HG03095 (cell line): Measurements from ENCODE around the gene LIPE.
"Not testable (repeated sequence)": the region's sequence is repeated elsewhere in the genome, so short reads cannot be mapped to it uniquely, and the experiment has no call there.

Experiments
- ATAC-seq: cut with Tn5 transposase; IDR thresholded peaks from one replicate; pipeline ENCODE4 v1.9.1; 2021; ENCODE audit warnings: moderate library complexity; ENCODE audit not compliant: unreplicated experiment

The LIPE gene, protein sequence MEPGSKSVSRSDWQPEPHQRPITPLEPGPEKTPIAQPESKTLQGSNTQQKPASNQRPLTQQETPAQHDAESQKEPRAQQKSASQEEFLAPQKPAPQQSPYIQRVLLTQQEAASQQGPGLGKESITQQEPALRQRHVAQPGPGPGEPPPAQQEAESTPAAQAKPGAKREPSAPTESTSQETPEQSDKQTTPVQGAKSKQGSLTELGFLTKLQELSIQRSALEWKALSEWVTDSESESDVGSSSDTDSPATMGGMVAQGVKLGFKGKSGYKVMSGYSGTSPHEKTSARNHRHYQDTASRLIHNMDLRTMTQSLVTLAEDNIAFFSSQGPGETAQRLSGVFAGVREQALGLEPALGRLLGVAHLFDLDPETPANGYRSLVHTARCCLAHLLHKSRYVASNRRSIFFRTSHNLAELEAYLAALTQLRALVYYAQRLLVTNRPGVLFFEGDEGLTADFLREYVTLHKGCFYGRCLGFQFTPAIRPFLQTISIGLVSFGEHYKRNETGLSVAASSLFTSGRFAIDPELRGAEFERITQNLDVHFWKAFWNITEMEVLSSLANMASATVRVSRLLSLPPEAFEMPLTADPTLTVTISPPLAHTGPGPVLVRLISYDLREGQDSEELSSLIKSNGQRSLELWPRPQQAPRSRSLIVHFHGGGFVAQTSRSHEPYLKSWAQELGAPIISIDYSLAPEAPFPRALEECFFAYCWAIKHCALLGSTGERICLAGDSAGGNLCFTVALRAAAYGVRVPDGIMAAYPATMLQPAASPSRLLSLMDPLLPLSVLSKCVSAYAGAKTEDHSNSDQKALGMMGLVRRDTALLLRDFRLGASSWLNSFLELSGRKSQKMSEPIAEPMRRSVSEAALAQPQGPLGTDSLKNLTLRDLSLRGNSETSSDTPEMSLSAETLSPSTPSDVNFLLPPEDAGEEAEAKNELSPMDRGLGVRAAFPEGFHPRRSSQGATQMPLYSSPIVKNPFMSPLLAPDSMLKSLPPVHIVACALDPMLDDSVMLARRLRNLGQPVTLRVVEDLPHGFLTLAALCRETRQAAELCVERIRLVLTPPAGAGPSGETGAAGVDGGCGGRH

GRCh38 chr19:42427313-42427712 is at the start of gene LIPE:
LIPE (minus strand) TSS chr19:42427388; CDS start chr19:42427149, 239 bp downstream.
- no peak for ATAC-seq

DNA sequence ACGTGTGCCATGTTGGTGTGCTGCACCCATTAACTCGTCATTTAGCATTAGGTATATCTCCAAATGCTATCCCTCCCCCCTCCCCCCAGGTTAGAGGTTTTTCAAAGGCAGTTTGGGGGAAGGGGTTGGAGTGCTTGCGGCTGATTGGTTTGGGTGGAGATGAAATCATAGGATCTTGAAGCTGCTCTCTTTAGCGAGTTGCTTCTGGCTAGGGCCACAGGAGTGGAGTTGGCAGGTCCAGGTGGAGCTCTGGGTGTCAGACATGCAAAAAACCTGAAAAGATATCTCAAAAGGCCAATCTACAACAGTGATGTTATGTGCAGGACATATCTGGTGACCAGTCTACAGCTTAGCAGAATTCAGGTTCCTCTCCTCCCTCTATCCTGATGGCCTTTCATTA is 48.2 kb upstream of the LIPE start:
- no peak for ATAC-seq

DNA sequence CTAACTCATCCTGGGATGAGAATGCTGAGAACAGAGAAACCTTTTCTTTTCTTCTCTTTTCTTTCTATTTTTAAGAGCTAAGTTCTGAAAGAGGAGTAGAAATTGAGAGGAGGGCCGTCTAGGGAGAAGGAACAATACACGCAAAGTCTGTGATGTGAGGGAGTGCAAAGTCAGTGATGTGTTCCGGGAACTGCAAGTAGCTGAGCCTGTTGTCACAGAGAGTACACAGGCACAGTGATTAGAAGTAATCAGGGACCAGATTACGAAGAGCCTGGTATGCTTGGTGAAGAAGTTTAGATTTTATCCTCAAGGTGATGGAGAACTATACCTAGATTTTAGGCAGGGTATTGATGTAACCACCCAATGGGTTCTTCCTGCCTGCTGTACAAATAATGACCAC is 47.6 kb upstream of the LIPE start:
- ATAC-seq = no peak

GRCh38 chr19:42473686-42474085 is 46.5 kb upstream of the LIPE start:
- ATAC-seq = no peak

DNA sequence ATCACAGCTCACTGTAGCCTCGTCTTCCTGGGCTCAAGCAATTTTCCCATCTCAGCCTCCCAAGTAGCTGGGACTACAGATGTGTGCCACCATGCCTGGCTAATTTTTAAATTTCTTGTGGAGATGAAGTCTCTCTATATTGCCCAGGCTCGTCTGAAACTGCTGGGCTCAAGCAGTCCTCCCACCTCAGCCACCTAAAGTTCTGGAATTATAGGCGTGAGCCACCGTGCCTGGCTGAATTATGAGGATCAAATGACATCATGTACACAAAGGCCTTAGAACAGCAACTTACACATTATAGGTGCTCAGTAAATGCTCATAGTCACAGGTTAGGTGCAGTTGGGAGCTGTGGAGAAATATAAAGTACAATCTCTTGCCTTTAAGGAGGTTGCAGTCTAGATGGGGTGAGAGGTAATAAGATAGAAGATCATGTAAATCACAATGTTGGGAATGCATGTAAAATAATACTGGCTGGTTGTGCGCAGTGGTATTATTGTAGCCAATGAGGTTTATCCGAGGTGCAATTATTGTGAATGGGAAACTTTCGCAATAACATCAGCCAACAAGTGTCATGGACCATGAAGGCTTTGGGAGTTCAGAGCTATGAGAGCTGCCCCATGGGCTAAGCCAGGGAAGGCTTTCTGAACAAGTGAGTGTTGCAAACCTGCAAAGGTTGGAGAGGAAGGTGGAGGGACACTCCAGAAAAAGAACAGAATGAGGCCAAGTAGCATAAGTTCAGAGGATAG is 45.4 kb upstream of the LIPE start:
- ATAC-seq = no peak

GRCh38 chr19:42471554-42472249 is 44.5 kb upstream of the LIPE start:
- no peak for ATAC-seq

GRCh38 chr19:42469311-42470235 is 42.4 kb upstream of the LIPE start:
- no peak for ATAC-seq

DNA sequence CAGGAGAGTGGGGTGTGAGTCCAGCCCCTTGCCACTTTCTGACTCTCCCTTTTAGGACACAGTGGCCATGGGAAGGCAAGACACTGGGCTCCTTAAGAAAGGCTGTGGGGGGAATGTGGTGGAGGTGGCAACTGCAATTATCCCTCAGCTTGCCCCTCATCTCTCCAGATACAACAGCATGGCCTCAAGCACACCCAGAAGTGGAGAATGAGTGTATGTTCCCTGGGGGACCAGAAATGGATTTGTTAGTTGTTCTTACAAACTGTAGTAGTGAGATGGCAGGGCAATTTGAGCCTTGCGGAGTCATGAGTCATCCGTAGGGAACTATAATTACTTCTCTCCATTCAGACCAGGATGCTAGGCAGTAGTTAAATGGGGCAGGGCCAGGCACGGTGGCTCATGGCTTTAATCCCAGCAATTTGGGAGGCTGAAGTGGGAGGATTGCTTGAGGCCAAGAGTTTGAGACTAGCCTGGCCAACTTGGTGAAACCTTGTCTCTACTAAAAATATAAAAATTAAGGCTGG is 41.1 kb upstream of the LIPE start:
- no peak for ATAC-seq

- ATAC-seq = no peak
Measured at GRCh38 chr19:42467183-42467760, 40.1 kb upstream of the LIPE start.

DNA sequence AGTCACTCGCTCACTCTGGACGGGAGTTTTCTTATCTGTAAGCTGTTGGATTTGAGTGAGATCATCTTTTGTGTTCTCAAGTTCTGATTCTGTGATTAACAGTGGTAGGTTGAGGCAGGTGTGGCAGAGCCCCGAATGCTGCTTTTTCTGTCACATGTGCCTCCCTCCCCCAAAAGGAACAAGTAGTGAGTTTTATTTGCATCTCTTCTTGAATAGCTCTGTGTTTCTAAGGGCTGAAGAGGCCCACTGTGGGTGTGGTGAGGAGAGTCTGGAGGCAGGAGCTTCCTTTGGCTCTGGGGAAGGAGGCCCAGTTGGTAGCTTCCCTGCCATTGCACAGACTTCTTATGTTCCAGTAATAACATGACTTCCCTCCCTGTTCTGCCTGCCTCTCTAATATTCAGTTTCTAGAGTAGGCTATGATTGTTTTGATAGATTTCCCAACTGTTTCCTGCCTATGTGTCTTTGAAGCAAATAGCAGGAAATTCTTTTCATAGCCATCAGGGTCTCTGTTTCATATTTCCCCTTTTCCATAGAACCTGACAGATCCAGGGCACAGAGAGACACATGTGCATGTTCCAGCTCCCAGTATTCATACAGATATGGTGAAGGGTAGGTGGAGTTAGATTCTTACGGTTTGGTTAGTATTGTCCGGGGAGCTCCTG is 39.5 kb upstream of the LIPE start:
- ATAC-seq = no peak

GRCh38 chr19:42465827-42466280 is 38.7 kb upstream of the LIPE start:
- ATAC-seq = peak; percentile 67

DNA sequence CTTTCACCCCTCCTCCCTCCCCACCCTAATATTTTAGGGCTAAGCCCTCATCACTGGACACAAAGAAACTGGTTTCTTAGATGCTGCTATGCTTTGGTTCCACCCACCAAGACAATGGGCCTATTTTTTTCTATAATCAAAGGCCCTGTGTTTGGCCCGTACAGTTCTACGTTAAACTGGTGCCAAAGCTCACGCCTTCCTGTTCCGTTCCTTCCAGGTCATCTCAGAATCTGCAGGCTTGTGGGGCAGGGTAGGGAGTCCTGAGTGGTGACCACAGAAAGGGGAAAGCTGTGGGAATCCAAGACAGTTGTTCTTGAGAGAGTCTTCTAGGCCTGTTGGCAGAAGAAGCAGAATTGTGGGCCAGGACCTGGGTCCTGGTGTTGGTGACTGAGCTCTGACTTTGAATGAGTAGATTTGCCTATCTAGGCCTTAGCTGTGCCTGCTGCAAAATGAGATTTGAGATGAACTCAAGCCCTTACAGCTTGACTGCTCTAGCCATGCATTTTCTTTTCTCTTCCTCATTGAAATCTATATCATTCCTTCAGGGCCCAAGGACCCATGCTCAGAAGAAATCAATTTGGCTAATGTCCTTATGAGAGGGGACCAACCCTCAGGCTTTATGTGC is 34.6 kb upstream of the LIPE start:
- no peak for ATAC-seq

DNA sequence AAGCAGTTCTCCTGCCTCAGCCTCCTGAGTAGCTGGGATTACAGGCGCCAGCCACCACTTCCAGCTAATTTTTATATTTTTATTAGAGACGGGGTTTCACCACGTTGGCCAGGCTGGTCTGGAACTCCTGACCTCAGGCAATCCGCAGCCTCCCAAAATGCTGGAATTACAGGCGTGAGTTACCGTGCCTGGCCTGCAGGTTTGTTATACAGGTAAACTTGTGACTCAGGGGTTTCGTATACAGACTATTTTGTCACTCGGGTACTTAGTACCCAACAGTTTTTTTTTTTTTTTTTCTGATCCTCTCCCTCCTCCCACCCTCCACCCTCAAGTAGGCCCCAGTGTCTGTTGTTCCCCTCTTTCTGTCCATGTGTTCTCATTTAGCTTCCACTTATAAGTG is 34.0 kb upstream of the LIPE start:
- ATAC-seq = not testable (repeated sequence)

DNA sequence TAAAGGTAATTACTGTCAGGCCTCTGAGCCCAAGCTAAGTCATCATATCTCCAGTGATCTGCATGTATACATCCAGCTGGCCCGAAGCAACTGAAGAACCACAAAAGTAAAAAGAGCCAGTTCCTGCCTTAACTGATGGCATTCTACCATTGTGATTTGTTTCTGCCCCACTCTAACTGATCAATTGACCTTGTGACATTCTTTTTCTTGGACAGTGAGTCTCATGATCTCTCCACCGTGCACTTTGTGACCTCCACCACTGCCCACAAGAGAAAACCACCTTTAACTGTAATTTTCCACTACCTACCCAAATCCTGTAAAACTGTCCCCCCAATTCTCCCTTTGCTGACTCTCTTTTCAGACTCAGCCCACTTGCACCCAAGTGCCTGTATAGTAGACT is 32.7 kb upstream of the LIPE start:
- no peak for ATAC-seq

DNA sequence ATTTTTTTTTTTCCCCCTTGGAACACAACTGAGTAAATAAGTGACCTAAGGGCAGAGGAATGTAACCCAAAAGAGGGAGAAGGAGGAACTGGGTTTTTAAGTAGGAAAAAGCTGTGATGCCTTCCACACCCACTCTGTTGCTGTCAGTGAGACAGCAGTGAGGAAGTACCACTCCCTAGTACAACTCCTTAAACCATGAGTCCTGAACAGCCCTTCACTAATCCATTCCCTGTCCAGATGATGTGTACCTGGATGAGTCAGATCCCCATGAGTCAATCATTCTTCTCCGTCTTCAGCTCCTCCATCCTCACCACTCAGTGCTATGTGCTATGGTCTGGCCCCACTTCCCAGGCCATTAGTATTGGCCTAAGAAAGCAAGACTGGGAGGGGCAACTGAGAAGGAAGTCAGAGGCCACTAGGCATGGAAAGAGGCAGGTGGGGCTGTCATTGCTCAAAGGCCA is 28.5 kb upstream of the LIPE start:
- no peak for ATAC-seq

DNA sequence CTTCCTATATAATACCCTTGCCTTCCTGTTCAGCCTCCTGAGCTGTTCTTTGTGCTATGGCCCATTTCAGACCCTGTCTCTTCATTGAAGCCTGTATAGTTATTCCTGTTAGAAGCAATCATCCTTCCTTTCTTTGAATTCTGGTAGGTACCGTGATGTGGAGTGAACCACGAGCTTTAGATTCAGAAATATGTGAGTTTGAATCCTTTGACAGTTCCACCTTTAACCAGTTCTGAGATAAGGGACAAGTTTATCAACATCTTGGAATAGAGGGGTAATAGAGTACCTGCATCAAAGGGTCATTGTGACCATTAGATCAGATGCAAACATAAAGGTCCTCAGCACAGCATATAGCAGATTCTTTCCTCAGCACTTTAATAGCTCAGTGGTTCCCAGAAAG is 27.9 kb upstream of the LIPE start:
- no peak for ATAC-seq

DNA sequence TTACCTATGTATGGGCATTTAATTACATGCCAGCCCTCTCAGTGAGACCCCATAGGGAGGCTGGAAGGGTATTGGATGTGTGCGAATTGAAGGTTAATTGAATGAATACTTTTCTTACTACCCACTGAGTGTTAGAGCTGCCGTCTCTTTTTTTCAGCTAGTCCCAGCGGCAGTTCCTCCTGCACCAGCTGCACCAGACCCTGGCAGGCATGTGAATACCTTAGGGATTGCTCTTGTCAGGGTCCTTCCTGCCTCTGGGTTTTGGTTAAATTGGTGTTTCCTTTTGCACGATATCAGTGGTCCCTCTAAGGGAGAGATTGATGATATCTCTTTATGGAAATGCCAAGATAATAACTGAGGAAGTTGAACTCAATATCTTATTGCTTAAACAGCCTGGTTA is 25.4 kb upstream of the LIPE start:
- ATAC-seq = no peak
